ENCODE measurements around the gene WNT9B.

DNA sequence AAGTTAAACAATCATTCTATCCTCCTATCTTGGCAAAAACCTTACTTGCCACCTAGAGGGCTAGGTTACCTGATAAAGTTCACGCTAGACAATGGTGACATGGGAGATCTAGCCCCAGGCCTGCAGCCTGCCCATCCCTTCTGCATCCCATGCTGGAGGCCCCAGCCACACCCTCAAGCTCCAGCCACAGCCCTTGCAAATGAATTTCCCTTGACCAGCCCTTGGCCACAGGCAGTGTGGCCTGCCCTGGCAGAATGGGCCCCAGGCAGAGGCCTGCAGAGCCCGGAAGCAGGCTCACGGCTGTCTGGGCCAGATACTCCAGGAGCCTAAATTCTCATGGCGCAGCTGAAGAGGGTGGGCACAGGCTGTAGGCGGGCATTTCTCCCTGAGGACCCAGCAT, 47.8 kb upstream of the WNT9B start:
- TF ChIP-seq POLR2A (IDR thresholded peaks at IDR 0.05; ENCODE audit: insufficient read depth in 1 of 2, low read depth in 2 of 2, low read length in 2 of 2) (no peak), SP1 (IDR thresholded peaks at IDR 0.05) (no peak), SP1 (CRISPR knock-in tag; IDR thresholded peaks at IDR 0.05) (no peak), RAD21 (CRISPR knock-in tag; IDR thresholded peaks at IDR 0.05) (no peak), FOXK2 (IDR thresholded peaks at IDR 0.05) (no peak), RNF2 (conservative IDR thresholded peaks at IDR 0.05; ENCODE audit: low read depth) (no peak), NFE2L2 (IDR thresholded peaks at IDR 0.05; ENCODE audit: low read length) (no peak), ZNF468 (CRISPR knock-in tag; IDR thresholded peaks at IDR 0.05) (no peak)
- TF ChIP-seq, protein P1, sequence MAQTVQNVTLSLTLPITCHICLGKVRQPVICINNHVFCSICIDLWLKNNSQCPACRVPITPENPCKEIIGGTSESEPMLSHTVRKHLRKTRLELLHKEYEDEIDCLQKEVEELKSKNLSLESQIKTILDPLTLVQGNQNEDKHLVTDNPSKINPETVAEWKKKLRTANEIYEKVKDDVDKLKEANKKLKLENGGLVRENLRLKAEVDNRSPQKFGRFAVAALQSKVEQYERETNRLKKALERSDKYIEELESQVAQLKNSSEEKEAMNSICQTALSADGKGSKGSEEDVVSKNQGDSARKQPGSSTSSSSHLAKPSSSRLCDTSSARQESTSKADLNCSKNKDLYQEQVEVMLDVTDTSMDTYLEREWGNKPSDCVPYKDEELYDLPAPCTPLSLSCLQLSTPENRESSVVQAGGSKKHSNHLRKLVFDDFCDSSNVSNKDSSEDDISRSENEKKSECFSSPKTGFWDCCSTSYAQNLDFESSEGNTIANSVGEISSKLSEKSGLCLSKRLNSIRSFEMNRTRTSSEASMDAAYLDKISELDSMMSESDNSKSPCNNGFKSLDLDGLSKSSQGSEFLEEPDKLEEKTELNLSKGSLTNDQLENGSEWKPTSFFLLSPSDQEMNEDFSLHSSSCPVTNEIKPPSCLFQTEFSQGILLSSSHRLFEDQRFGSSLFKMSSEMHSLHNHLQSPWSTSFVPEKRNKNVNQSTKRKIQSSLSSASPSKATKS (CRISPR knock-in tag; IDR thresholded peaks at IDR 0.05), result no peak
- TF ChIP-seq, protein P2, sequence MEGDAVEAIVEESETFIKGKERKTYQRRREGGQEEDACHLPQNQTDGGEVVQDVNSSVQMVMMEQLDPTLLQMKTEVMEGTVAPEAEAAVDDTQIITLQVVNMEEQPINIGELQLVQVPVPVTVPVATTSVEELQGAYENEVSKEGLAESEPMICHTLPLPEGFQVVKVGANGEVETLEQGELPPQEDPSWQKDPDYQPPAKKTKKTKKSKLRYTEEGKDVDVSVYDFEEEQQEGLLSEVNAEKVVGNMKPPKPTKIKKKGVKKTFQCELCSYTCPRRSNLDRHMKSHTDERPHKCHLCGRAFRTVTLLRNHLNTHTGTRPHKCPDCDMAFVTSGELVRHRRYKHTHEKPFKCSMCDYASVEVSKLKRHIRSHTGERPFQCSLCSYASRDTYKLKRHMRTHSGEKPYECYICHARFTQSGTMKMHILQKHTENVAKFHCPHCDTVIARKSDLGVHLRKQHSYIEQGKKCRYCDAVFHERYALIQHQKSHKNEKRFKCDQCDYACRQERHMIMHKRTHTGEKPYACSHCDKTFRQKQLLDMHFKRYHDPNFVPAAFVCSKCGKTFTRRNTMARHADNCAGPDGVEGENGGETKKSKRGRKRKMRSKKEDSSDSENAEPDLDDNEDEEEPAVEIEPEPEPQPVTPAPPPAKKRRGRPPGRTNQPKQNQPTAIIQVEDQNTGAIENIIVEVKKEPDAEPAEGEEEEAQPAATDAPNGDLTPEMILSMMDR (CRISPR knock-in tag; IDR thresholded peaks at IDR 0.05), result no peak
